NCI-H1436 (cell line): ENCODE data around the gene ANKH.

Experiments
- DNase-seq: peaks from one replicate; lab custom pipeline; 2025; lab: John Stamatoyannopoulos, UW

Gene ANKH

GRCh38 chr5:14713476-14714390 lies 157.8 kb downstream of the ANKH start:
- no peak for DNase-seq

GRCh38 chr5:14712666-14713065 lies 158.9 kb downstream of the ANKH start:
- DNase-seq = no peak

- DNase-seq = no peak
These were observed 159.4 kb downstream of the ANKH start for GRCh38 chr5:14712131-14712530.

GRCh38 chr5:14710313-14710994 lies 161.1 kb downstream of the ANKH start:
- DNase-seq = no peak

GRCh38 chr5:14708551-14708950 lies 163.0 kb downstream of the ANKH start:
- DNase-seq = no peak

- DNase-seq = no peak
These were observed 163.7 kb downstream of the ANKH start for GRCh38 chr5:14707811-14708390.

- DNase-seq = no peak
These were observed 165.0 kb downstream of the ANKH start for GRCh38 chr5:14706615-14707021.

GRCh38 chr5:14705556-14705955 lies 166.0 kb downstream of the ANKH start:
- no peak for DNase-seq

GRCh38 chr5:14702238-14702839 lies 169.2 kb downstream of the ANKH start:
- no peak for DNase-seq

- DNase-seq = no peak
These were observed 170.0 kb downstream of the ANKH start for GRCh38 chr5:14701556-14701955.

GRCh38 chr5:14700478-14701436 lies 170.8 kb downstream of the ANKH start:
- no peak for DNase-seq

- DNase-seq = no peak
These were observed 171.7 kb downstream of the ANKH start for GRCh38 chr5:14699807-14700400.

- no peak for DNase-seq
These were observed 172.4 kb downstream of the ANKH start for GRCh38 chr5:14699159-14699558.

- DNase-seq = no peak
These were observed 173.1 kb downstream of the ANKH start for GRCh38 chr5:14698495-14698894.

- DNase-seq = no peak
These were observed 174.7 kb downstream of the ANKH start for GRCh38 chr5:14696851-14697250.

GRCh38 chr5:14696057-14696456 lies 175.5 kb downstream of the ANKH start:
- no peak for DNase-seq

GRCh38 chr5:14695152-14695551 lies 176.4 kb downstream of the ANKH start:
- no peak for DNase-seq

GRCh38 chr5:14693070-14693469 lies 178.5 kb downstream of the ANKH start:
- no peak for DNase-seq

GRCh38 chr5:14687023-14687665 lies 184.4 kb downstream of the ANKH start:
- no peak for DNase-seq

GRCh38 chr5:14686517-14686916 lies 185.1 kb downstream of the ANKH start:
- no peak for DNase-seq
